ENCODE results near the gene RSU1.

- TF ChIP-seq CTCF (IDR thresholded peaks at IDR 0.05) = no peak
- TF ChIP-seq EP300 (IDR thresholded peaks at IDR 0.05) = no peak
Observed at GRCh38 chr10:16794005-16794404, 23.2 kb downstream of the RSU1 start.

Measured in tibial nerve (tissue), 4 donors.